Activated CD4-positive, CD25-positive, alpha-beta regulatory T cell (primary cell): ENCODE data around the gene CEBPE.

ENCODE experiments used
- DNase-seq, 4 experiments: peaks; one replicate each; lab custom pipeline; 2025; lab: John Stamatoyannopoulos, UW

Gene CEBPE

DNA sequence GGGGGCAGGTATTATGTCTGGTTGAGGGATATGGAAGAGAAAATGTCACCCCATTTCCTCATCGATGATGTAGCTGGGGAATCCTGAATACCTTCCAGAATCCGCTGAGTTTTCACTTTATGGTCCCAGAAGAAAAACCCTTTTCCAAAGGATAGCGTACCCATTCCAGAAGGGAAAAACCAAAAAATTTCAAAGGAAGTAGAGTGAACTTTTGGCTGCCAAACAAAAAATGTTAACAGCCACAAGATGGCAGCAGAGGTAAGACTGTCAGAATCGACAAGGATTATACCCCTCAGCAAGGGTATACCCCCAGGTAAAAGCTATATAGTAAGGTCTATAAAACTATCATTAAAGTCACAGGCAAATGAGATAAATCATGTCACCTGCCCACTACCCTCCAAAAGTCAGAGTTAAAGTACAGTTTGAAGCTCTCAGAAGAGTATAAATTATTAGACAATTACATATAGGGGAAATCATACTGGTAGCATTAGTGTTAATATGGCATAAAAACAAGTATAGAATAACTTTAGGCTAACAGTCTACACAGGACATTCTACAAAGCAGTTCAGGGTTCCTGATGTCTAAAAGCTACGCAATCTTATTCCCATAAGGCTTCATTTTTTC, 42.2 kb downstream of the CEBPE start:
- DNase-seq: no peak

DNA sequence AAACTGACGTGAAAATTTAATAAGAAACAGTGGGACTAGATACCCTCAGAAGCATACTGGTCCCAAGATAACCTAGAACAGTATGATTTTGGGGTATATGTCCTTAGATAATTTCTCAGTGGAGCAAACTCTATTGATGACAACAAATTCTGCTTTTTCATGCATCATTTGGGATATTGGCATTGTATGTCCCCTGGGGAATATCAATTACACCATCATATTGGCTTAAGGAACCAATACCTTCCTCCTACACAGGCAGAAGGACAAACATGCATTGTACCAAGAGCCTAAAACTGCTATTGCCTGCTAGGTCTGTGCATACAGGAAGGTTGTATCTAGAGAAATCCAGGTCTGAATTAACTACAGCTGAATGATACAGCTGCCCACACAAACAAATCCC, 44.1 kb downstream of the CEBPE start:
- DNase-seq: no peak

DNA sequence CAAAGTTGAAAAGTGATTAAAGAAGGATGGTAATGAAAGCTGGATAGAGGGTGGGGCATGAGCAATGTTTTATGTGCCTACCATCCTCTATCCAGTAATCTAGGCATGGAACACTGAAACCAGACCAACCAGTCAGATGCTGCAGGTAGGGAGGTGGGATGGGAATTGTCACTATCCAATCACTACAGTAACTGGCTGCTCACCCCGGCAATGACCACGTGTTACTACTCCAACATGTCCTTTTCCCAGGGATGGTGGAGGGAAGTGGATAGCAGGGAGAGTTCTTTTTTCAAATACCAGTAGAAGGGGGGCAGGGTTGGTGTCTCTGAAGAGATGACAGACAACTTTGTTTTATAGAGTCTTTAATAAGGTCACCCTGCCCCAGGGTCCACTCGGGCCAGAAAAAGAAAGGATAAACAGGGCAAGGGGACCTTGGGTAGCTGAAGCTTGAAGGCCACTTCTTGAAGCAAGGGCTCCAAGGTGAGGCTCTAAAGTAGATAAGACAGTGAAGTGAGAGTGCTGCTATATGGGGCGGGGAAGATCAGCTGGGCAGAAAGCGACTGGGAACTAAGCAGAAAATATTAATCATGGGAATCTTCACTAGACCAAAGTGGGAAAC, 47.0 kb downstream of the CEBPE start:
- no peak for DNase-seq

DNA sequence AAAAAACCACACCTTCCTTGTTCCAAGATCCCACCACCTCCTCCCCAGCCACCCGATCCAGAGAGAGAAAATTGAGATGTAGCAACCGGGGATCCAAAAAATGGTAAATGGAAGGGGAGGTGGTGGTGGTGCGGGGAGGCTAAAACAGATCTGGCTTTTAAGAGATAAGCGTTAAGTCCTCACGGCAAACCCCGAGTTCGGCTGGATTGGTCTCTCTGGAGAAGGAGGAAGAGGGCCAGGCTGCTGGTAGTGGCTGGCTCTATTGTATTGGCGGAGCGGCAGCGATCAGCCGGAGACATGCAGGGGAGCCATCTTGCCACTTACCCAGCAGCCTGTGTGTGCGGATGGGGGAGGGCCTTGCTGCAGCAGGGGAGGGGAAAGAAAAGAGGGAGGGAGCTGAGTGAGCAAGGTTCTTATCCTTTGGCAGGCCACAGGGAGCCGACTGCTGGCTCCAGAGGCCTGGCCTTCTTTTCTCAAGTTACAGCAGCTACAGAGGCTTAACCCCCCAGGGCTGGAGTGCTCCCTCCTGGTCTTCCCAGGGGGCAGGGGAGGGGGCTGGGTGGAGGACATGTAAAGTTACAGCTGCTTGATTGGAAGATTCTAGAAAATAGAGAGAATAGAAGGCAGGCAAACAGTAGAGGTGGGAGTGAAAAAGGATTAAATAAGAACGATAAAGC, 47.7 kb downstream of the CEBPE start:
- DNase-seq: no peak

DNA sequence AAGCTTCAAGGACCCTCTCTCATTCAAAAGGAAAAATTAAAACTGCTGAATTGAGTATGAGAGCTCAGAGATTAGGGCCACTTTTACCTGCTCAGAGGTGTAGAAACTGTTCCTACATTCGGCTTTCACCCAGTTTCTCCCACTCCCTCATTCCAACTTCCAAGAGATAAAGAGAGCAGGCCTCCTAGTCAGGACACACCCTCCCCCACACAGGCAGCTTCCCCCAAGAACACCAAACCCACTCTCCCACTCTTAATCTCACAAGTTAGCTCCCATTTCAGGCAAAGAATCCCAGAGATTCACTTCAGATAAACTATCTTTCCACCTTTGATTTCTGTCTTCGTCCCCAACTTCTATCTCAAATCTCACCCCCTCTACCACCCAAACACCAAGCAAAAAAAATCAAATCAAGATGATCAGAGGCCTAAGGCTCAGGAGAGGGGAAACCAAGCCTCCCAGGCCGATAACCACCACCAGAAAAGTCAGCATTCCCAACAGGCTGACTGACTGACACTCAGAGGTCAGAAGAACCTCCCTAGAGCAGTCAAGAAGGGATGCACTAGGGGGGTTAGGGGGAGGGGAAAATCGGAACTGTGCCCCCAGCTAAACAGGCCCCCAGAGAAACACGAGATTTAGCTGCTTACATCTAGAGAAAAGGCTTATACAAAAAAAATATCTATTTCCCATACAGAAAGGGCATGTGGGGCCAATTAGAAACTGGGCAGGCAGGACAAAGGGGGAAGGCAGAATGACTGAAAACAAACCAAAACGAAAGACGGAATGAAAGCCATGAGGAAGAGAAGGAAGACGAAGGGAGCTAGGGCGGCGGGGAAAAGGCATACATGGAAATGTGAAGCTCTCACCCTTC, 48.6 kb downstream of the CEBPE start:
- DNase-seq: no peak

DNA sequence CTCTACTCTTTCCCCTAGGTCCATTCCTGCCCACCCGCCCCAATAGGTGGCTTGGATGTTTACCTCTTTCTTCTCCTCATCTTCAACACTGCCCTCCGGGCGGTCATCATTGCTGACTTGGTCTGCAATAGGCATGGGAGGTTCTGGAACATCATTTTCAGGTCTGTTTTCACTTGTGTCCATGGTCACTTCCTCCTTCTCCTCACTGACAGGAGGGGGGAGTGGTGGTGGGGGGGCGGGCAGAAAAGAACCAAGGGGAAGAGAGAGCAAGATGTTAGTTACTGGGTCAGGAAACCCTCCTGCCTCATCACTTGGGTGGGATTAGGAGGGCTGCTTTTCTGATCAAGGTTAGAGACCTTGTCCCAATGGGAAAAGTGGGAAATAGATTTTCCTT, 49.6 kb downstream of the CEBPE start:
- DNase-seq: no peak

DNA sequence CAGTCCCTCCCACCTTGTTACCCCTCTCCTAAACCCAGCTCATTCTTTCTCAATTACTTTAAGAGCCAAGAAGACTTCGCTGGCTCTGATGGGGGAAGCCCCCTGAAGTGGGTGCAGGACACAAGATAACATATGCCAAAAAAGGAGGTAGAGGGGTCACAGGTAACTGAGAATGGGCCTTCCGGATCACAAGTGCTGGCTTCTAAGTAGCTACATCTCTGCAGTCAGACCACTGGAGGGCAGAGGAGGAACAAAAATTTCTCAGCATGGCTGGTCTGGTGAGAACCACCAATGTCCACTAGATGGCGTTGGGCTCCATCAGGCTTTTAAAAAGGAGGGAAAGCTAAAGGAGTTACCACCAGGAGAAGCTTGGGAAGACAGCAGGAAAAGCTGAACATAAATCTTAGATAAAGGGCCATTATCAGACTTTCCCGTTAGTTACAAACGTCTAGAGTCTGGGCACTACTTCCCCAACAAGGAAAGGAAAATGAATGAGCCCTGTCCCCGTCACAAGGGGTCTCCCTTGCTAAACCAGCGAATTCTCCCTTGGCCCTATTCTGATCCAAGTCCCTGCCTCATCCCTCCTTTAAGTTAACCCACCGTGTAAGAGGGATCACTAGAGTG, 50.2 kb downstream of the CEBPE start:
- DNase-seq: no peak

DNA sequence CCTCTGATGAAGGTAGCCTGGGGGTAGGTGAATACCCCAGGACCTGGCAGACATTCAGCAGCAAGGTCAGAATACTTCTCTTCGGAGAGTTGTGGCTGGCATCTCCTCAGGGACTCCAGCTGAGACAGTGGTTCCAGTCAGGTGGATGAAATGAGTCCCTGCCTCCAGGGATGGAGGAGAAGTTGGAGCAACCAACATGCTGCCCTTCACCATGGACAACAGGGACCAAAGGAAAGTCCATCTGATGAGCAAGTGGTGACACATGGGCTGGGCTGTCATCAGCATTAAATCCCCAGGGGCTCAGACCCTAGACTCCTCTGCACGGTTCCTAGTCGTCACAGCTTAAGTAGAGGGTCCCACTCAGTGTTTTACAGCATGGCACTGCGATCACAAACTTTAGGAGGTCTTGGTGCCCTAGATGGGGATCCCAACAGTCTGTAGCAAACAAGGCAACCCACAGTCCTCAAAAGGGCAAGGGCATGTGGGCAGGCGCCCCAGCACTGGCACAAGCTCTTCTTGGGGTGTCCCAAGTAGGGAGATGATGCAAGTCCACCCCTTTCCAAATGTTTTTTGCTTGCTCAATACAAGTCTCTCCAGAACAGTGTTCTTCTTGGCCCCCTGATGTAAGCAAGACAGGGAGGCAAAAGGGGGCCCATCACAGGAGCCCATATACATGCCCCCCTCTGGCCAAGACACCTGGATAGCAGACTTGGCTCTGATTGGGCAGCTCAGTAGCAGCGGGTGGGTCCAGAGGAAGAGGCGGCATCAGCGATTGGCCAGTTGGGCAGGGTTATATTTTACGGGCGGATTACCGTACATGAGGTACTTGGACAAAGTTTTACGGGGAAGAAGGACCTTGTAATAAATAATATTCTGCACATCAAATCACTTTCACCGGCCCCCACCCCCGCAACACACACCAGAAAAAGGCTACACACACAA, 50.9 kb downstream of the CEBPE start:
- no peak for DNase-seq
